H9 (cell line): ENCODE data around the gene IFNA13. TPM values are rescaled to one million over a fixed set of nuclear protein-coding genes. Genes with fewer than 3 reads are reported as not detected.

Source experiments
- DNase-seq: peaks from one replicate; pipeline ENCODE4 v3.0.0-alpha.2; 2017
- H2AFZ ChIP-seq: one replicate; pipeline ENCODE4 v1.6.1; 2013; ENCODE audit warnings: mild to moderate bottlenecking, low read length, control low read depth, moderate library complexity
- H2AK5ac ChIP-seq: 2 replicates; pipeline ENCODE4 v1.6.1; 2013; ENCODE audit warnings: low read length, control low read depth, mixed read lengths; ENCODE audit not compliant: insufficient read length
- H2BK120ac ChIP-seq: one replicate; pipeline ENCODE4 v1.6.1; 2013; ENCODE audit warnings: low read depth, mild to moderate bottlenecking, low read length, control low read depth, inconsistent platforms; ENCODE audit not compliant: poor library complexity, severe bottlenecking
- H2BK12ac ChIP-seq: 2 replicates; pipeline ENCODE4 v1.6.1; 2013; ENCODE audit warnings: low read length, control low read depth, mixed read lengths, low read depth; ENCODE audit not compliant: insufficient read length
- H2BK15ac ChIP-seq: 2 replicates; pipeline ENCODE4 v1.6.1; 2013; ENCODE audit warnings: low read depth, low read length, control low read depth
- H2BK20ac ChIP-seq: one replicate; pipeline ENCODE4 v1.6.1; 2013; ENCODE audit warnings: low read depth, mild to moderate bottlenecking, low read length, control low read depth, inconsistent platforms; ENCODE audit not compliant: poor library complexity, severe bottlenecking
- H2BK5ac ChIP-seq: 2 replicates; pipeline ENCODE4 v1.6.1; 2013; ENCODE audit warnings: low read length, control low read depth, mixed read lengths; ENCODE audit not compliant: insufficient read length
- H3K14ac ChIP-seq: 2 replicates; pipeline ENCODE4 v1.6.1; 2013; ENCODE audit warnings: low read length, control low read depth; ENCODE audit not compliant: insufficient read depth
- H3K18ac ChIP-seq: 2 replicates; pipeline ENCODE4 v1.6.1; 2013; ENCODE audit warnings: low read depth, mild to moderate bottlenecking, mixed read lengths, low read length, control low read depth; ENCODE audit not compliant: insufficient read length
- H3K23ac ChIP-seq: 2 replicates; pipeline ENCODE4 v1.6.1; 2013; ENCODE audit warnings: low read length, control low read depth, mixed read lengths, low read depth; ENCODE audit not compliant: insufficient read length
- H3K23me2 ChIP-seq: 2 replicates; pipeline ENCODE4 v1.6.1; 2013; ENCODE audit warnings: low read depth, mild to moderate bottlenecking, mixed read lengths, low read length, control low read depth; ENCODE audit not compliant: insufficient read length, poor library complexity, severe bottlenecking
- H3K27ac ChIP-seq: 2 replicates; pipeline ENCODE4 v1.5.1; 2013; ENCODE audit warnings: low read length, control low read depth, mixed read lengths, low read depth; ENCODE audit not compliant: insufficient read length
- H3K27me3 ChIP-seq: 2 replicates; pipeline ENCODE4 v1.6.1; 2013; ENCODE audit warnings: low read length, control low read depth, inconsistent platforms; ENCODE audit not compliant: insufficient read depth
- H3K4ac ChIP-seq: 2 replicates; pipeline ENCODE4 v1.6.1; 2013; ENCODE audit warnings: low read depth, mild to moderate bottlenecking, control low read depth, inconsistent platforms, low read length, moderate library complexity
- H3K4me1 ChIP-seq: 2 replicates; pipeline ENCODE4 v1.6.1; 2013; ENCODE audit warnings: low read length, control low read depth, inconsistent platforms; ENCODE audit not compliant: insufficient read depth
- H3K4me2 ChIP-seq: 2 replicates; pipeline ENCODE4 v1.6.1; 2013; ENCODE audit warnings: low read length, control low read depth, mixed read lengths; ENCODE audit not compliant: insufficient read length, insufficient read depth
- H3K56ac ChIP-seq: 2 replicates; pipeline ENCODE4 v1.6.1; 2013; ENCODE audit warnings: low read depth, mild to moderate bottlenecking, mixed read lengths, low read length, control low read depth; ENCODE audit not compliant: insufficient read length
- H3K79me1 ChIP-seq: 2 replicates; pipeline ENCODE4 v1.6.1; 2013; ENCODE audit warnings: low read depth, mild to moderate bottlenecking, moderate library complexity, low read length, control low read depth, inconsistent platforms; ENCODE audit not compliant: insufficient read depth, poor library complexity, severe bottlenecking
- H3K79me2 ChIP-seq: 2 replicates; pipeline ENCODE4 v1.6.1; 2013; ENCODE audit warnings: low read length, control low read depth, inconsistent platforms; ENCODE audit not compliant: insufficient read depth
- H3K9ac ChIP-seq: 2 replicates; pipeline ENCODE4 v1.6.1; 2013; ENCODE audit warnings: low read length, control low read depth, mixed read lengths; ENCODE audit not compliant: insufficient read length; ENCODE audit errors: extremely low read depth
- H3K9me3 ChIP-seq: one replicate; pipeline ENCODE4 v1.6.1; 2013; ENCODE audit warnings: low read depth, low read length, inconsistent platforms; ENCODE audit not compliant: control insufficient read depth
- H3T11ph ChIP-seq: one replicate; pipeline ENCODE4 v1.6.1; 2013; ENCODE audit warnings: mild to moderate bottlenecking, low read length, control low read depth, inconsistent platforms
- H4K20me1 ChIP-seq: one replicate; pipeline ENCODE4 v1.6.1; 2013; ENCODE audit not compliant: control insufficient read depth, insufficient read length, insufficient read depth
- H4K5ac ChIP-seq: 2 replicates; pipeline ENCODE4 v1.6.1; 2013; ENCODE audit warnings: low read depth, mild to moderate bottlenecking, mixed read lengths, low read length, control low read depth; ENCODE audit not compliant: insufficient read length
- H4K8ac ChIP-seq: replicated peaks from 2 replicates; pipeline ENCODE4 v1.6.1; 2013; ENCODE audit warnings: low read length, control low read depth, mixed read lengths, low read depth; ENCODE audit not compliant: insufficient read length
- H4K91ac ChIP-seq: 2 replicates; pipeline ENCODE4 v1.6.1; 2013; ENCODE audit warnings: low read depth, mild to moderate bottlenecking, moderate library complexity, mixed read lengths, low read length, control low read depth; ENCODE audit not compliant: insufficient read length
- H3K27ac Mint-ChIP-seq, 3 experiments: 2 replicates in 2 of 3; 3 replicates in 1 of 3; pipeline ENCODE4 v1.8.0; 2020 to 2021; ENCODE audit warnings: mixed read lengths in 3 of 3, mild to moderate bottlenecking in 1 of 3, moderate library complexity in 1 of 3
- H3K27me3 Mint-ChIP-seq: 2 replicates; pipeline ENCODE4 v1.8.0; 2021; ENCODE audit warnings: low read depth, mild to moderate bottlenecking, moderate library complexity, mixed read lengths
- H3K36me3 Mint-ChIP-seq, 3 experiments: 2 replicates in 2 of 3; 3 replicates in 1 of 3; pipeline ENCODE4 v1.8.0; 2020 to 2021; ENCODE audit warnings: low read depth in 3 of 3, mixed read lengths in 3 of 3; ENCODE audit not compliant: insufficient read depth in 1 of 3
- H3K4me1 Mint-ChIP-seq, 2 experiments: 2 replicates each; pipeline ENCODE4 v1.8.0; 2020; ENCODE audit warnings: mixed read lengths in 2 of 2
- H3K4me3 Mint-ChIP-seq, 2 experiments: 2 replicates in 1 of 2; 3 replicates in 1 of 2; pipeline ENCODE4 v1.8.0; 2020 to 2021; ENCODE audit warnings: mild to moderate bottlenecking in 2 of 2, mixed read lengths in 2 of 2, moderate library complexity in 1 of 2
- H3K9me3 Mint-ChIP-seq, 2 experiments: 2 replicates in 1 of 2; 3 replicates in 1 of 2; pipeline ENCODE4 v1.8.0; 2020; ENCODE audit warnings: mild to moderate bottlenecking in 2 of 2, mixed read lengths in 2 of 2, moderate library complexity in 1 of 2
- CTCF ChIP-seq: fragments of 200-600 bp; sonication (generic); conservative IDR thresholded peaks from 3 replicates; pipeline ENCODE4 v1.8.0; 2021; ENCODE audit warnings: antibody characterized with exemption, mild to moderate bottlenecking
- WGBS: extraction: QIAGEN DNeasy Blood & Tissue Kit; methylation state at CpG from one replicate; pipeline ENCODE4 v1.1.7; 2013; ENCODE audit warnings: missing lambda C conversion rate, low lambda C conversion rate, mixed read lengths; ENCODE audit not compliant: insufficient read length; ENCODE audit errors: extremely low coverage; 5-methylcytosine and 5-hydroxymethylcytosine counted together
- total RNA-seq: library from RNA; stranded (reverse); gene quantifications from 2 replicates; pipeline ENCODE4 v1.2.1, GENCODE V29; 2021

IFNA13 gene
- total RNA-seq, 1 experiment from 2014 or later: not detected

- Histone ChIP-seq H4K20me1 (no peaks in the 10 kb centered on the region), H2BK120ac (no peak within 1 kb of the TSS), H3K79me1 (no peaks in the 10 kb centered on the region), H3K23me2 (no peaks in the 10 kb centered on the region), H3K18ac (no peak within 1 kb of the TSS), H2AK5ac (no peak within 1 kb of the TSS), H3K27me3 (no peaks in the 10 kb centered on the region), H3K4me2 (no peak within 1 kb of the TSS), H3K9me3 (no peaks in the 10 kb centered on the region), H2BK20ac (no peak within 1 kb of the TSS), H2BK5ac (no peak within 1 kb of the TSS), H4K91ac (no peak within 1 kb of the TSS), H2AFZ (no peak within 1 kb of the TSS), H3T11ph (no peak within 1 kb of the TSS), H4K5ac (no peak within 1 kb of the TSS), H3K56ac (no peak within 1 kb of the TSS), H3K79me2 (no peaks in the 10 kb centered on the region), H2BK12ac (no peak within 1 kb of the TSS), H3K14ac (no peak within 1 kb of the TSS), H3K9ac (no peak within 1 kb of the TSS), H3K27ac (no peak within 1 kb of the TSS), H3K4me1 (no peaks in the 10 kb centered on the region), H4K8ac (no peak within 1 kb of the TSS), H3K23ac (no peak within 1 kb of the TSS), H2BK15ac (no peak within 1 kb of the TSS), H3K4ac (no peak within 1 kb of the TSS)
- no peak for DNase-seq
- Mint-ChIP-seq H3K4me3 (no peak within 1 kb of the TSS), H3K36me3 (no peaks in the 10 kb centered on the region), H3K27ac (no peak within 1 kb of the TSS), H3K4me1 (peaks cover 9 to 13% of the 10 kb centered on the region in 2 experiments), H3K9me3 (no peaks in the 10 kb centered on the region; a peak in 1 of 5 replicates), H3K27me3 (peaks cover 9% of the 10 kb centered on the region)
- TF ChIP-seq CTCF: no peak
- WGBS: no CpG with 5 or more reads among the region's 1 CpG
Observed at GRCh38 chr9:21385131-21385670, 17.3 kb upstream of the IFNA13 start, which contains the start of gene IFNA2. Gene IFNA2, minus strand, starts transcription at chr9:21385398. Its CDS starts 69 bp downstream, at chr9:21385329.
